AG10803 (cell line): ENCODE data around the gene ZNF485.
A peak's percentile ranks its signal among the peaks of the same experiment; 100 is the strongest.

Experiments used
- DNase-seq: peaks from one replicate; pipeline ENCODE4 v3.0.0; 2010; ENCODE audit warnings: low read depth
- H3K4me3 ChIP-seq: 2 replicates; pipeline ENCODE4 v1.5.1; 2011; ENCODE audit warnings: mild to moderate bottlenecking, low read length, control low read depth
- CTCF ChIP-seq: conservative IDR thresholded peaks from 2 replicates; pipeline ENCODE4 v1.5.1; 2011; ENCODE audit warnings: mild to moderate bottlenecking, low read length, control low read depth, inconsistent platforms

The ZNF485 gene

GRCh38 chr10:43605850-43606322 is 352 bp upstream of the ZNF485 start:
- DNase-seq: no peak
- no peak for TF ChIP-seq CTCF
- peak overlapping the region; percentile 74 for H3K4me3 ChIP-seq

GRCh38 chr10:43607199-43607573 is 948 bp downstream of the ZNF485 start:
- H3K4me3 ChIP-seq: peak overlapping the region; percentile 74
- no peak for TF ChIP-seq CTCF
- DNase-seq: no peak

DNA sequence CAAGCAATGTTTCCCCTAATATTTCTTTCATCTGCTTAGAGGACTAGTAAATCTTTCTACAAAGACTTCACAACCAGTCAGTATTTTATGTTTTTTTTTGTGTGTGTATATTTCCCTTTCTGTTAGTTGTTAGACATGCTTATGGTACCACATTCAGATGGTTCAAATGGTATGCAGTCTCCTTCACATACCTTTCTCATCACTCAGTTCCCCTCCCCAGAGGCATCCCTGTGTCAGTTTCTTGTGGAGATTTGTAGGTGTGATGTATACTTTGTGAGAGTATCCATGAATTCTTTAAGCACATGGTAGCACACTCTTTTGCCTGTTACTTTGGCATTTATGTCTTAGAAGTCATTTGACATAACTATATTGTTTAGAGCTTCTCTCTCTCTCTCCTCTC is 4.4 kb downstream of the ZNF485 start:
- peak; percentile 51 for DNase-seq
- no peak for TF ChIP-seq CTCF
- H3K4me3 ChIP-seq: no peak overlapping the region

GRCh38 chr10:43616697-43617370 is 10.6 kb downstream of the ZNF485 start:
- TF ChIP-seq CTCF: no peak
- H3K4me3 ChIP-seq: no peak overlapping the region

DNA sequence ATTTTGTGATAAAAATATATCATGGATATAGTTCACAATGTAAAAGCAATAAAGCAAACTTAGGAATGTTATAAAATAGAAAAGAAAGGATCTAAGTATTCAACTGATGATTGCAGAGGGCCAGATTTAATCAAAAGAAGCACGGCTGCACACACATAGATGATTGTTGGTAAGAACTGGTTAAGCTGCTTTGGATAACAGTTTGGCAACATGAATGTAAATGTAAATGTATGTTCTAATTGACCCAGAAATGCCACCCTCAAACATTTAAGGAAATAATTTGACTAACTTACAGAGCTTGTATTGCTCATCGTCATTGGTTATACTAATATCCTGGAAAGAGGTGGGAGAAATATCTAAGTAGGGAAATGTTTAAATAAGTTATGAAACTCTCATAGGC is 13.1 kb downstream of the ZNF485 start:
- TF ChIP-seq CTCF: no peak
- no peak overlapping the region for H3K4me3 ChIP-seq
- DNase-seq: no peak

More at GRCh38 chr10:43616697-43617370, 10.6 kb downstream of the ZNF485 start:
- no peak for DNase-seq

DNA sequence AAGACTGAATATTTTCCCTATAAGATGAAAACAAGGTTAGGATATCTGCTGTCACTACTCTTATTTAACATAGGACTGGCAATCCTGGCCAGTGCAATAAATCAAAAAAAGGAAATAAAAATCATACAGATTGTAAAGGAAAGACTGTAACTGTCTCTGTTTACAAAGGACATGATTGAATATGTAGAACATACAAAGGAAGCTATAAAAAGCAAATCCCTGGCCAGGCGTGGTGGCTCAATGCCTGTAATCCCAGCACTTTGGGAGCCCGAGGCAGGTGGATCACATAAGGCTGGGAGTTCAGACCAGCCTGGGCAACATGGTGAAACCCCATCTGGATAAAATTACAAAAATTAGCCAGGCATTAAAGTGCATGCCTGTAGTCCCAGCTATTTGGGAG is 15.8 kb downstream of the ZNF485 start:
- DNase-seq: no peak
- no peak overlapping the region for H3K4me3 ChIP-seq
- no peak for TF ChIP-seq CTCF

GRCh38 chr10:43623351-43623750 is 17.1 kb downstream of the ZNF485 start:
- no peak for DNase-seq
- H3K4me3 ChIP-seq: no peak overlapping the region; the same call in 1 of the 2 replicates
- no peak for TF ChIP-seq CTCF
